H4 (cell line): ENCODE measurements around the gene ZCWPW1. TPM values are rescaled to one million over a fixed set of nuclear protein-coding genes. Genes with fewer than 3 reads are reported as not detected.

Source experiments
- DNase-seq: peaks from one replicate; pipeline ENCODE4 v3.0.0-alpha.2; 2015; ENCODE audit warnings: low spot score
- total RNA-seq: library from RNA; depleted of rRNA; stranded (reverse); fragments of >200 nt; shearing (Covaris generic); gene quantifications from 2 replicates; pipeline ENCODE4 v1.2.3, GENCODE V29; 2014

The ZCWPW1 gene
- total RNA-seq, 1 experiment from 2014 or later: 1.9 TPM

- DNase-seq: no peak
Measured at GRCh38 chr7:100432621-100433275, 4.2 kb upstream of the ZCWPW1 start.

- no peak for DNase-seq
Measured at GRCh38 chr7:100432053-100432452, 3.5 kb upstream of the ZCWPW1 start.

- no peak for DNase-seq
Measured at GRCh38 chr7:100431286-100431735, 2.8 kb upstream of the ZCWPW1 start.

GRCh38 chr7:100430493-100431285 lies 2.2 kb upstream of the ZCWPW1 start:
- no peak for DNase-seq

- peak; percentile 97 for DNase-seq
Measured at GRCh38 chr7:100429637-100430492, 1.4 kb upstream of the ZCWPW1 start, which contains the start of gene MEPCE. Gene MEPCE (plus strand): TSS chr7:100429831. CDS start chr7:100430019, 188 bp downstream.

- DNase-seq: peak; percentile 99
Measured at GRCh38 chr7:100428967-100429636, 599 bp upstream of the ZCWPW1 start.

- no peak for DNase-seq
Measured at GRCh38 chr7:100427762-100428198, 723 bp downstream of the ZCWPW1 start.

- no peak for DNase-seq
Measured at GRCh38 chr7:100426516-100426915, 2.0 kb downstream of the ZCWPW1 start.

- no peak for DNase-seq
Measured at GRCh38 chr7:100425347-100425746, 3.2 kb downstream of the ZCWPW1 start.

- no peak for DNase-seq
Measured at GRCh38 chr7:100423315-100423714, 5.2 kb downstream of the ZCWPW1 start.

- DNase-seq: no peak
Measured at GRCh38 chr7:100419660-100420226, 8.8 kb downstream of the ZCWPW1 start.

GRCh38 chr7:100418930-100419659 lies 9.4 kb downstream of the ZCWPW1 start:
- DNase-seq: no peak

GRCh38 chr7:100415448-100415847 lies 13.1 kb downstream of the ZCWPW1 start:
- DNase-seq: no peak

GRCh38 chr7:100413889-100414288 lies 14.6 kb downstream of the ZCWPW1 start:
- no peak for DNase-seq

GRCh38 chr7:100413346-100413745 lies 15.2 kb downstream of the ZCWPW1 start:
- no peak for DNase-seq

- DNase-seq: no peak
Measured at GRCh38 chr7:100411101-100411500, 17.4 kb downstream of the ZCWPW1 start.

GRCh38 chr7:100407285-100408180 lies 21.0 kb downstream of the ZCWPW1 start:
- peak; percentile 77 for DNase-seq

- peak; percentile 52 for DNase-seq
Measured at GRCh38 chr7:100406767-100407166, 21.7 kb downstream of the ZCWPW1 start.

GRCh38 chr7:100402241-100402640 lies 26.3 kb downstream of the ZCWPW1 start:
- DNase-seq: no peak
